Esophagus muscularis mucosa (tissue), 4 donors: ENCODE measurements around the gene SCN8A. TPM values are rescaled to one million over a fixed set of nuclear protein-coding genes. Genes with fewer than 3 reads are reported as not detected.

Source experiments
- DNase-seq: peaks from one replicate; pipeline ENCODE4 v3.0.0-alpha.2; 2017; ENCODE audit errors: extremely low spot score
- H3K27ac ChIP-seq, 4 donors: fragments of 200-600 bp; sonication (generic); replicated peaks in 1 of 4; 1 replicate in 3 of 4; 2 replicates in 1 of 4; pipeline ENCODE4 v1.5.1; 2016 to 2019; ENCODE audit warnings: mild to moderate bottlenecking in 1 of 4
- H3K27me3 ChIP-seq, 4 donors: fragments of 200-600 bp; sonication (generic); one replicate each; pipeline versions ENCODE4 v1.5.1 to v1.6.0; 2016 to 2019
- H3K36me3 ChIP-seq, 4 donors: fragments of 200-600 bp; sonication (generic); one replicate each; pipeline ENCODE4 v1.5.1; 2016 to 2019
- H3K4me1 ChIP-seq, 4 donors: fragments of 200-600 bp; sonication (generic); one replicate each; pipeline ENCODE4 v1.5.1; 2016 to 2019
- H3K4me3 ChIP-seq, 4 donors: fragments of 200-600 bp; sonication (generic); 1 replicate in 2 of 4; 2 replicates in 2 of 4; pipeline ENCODE4 v1.5.1; 2016 to 2019; ENCODE audit warnings: mild to moderate bottlenecking in 4 of 4, moderate library complexity in 1 of 4
- H3K9me3 ChIP-seq, 4 donors: fragments of 200-600 bp; sonication (generic); 1 replicate in 3 of 4; 2 replicates in 1 of 4; pipeline ENCODE4 v1.5.1; 2016 to 2019
- EP300 ChIP-seq: sonication (generic); formaldehyde crosslinking; IDR thresholded peaks from one replicate; pipeline ENCODE4 v1.6.1; 2017; ENCODE audit warnings: antibody characterized with exemption
- POLR2A ChIP-seq: fragments of 450-650 bp; IDR thresholded peaks from one replicate; pipeline ENCODE4 v1.6.1; 2017; ENCODE audit warnings: antibody characterized with exemption, moderate library complexity, mild to moderate bottlenecking, low read depth
- POLR2AphosphoS5 ChIP-seq, 2 donors: sonication (generic); formaldehyde crosslinking; IDR thresholded peaks; one replicate each; pipeline ENCODE4 v1.6.1; 2017; ENCODE audit warnings: antibody characterized with exemption in 2 of 2
- WGBS: methylation state at CpG from one replicate; pipeline ENCODE4 v1.1.5; 2018; 5-methylcytosine and 5-hydroxymethylcytosine counted together
- intact Hi-C: fragments of 100-400 bp; cut with DNase I; formaldehyde crosslinking; loops from one replicate; pipeline ENCODE4 v1.15.1; 2023
- total RNA-seq, 4 donors: library from RNA; depleted of rRNA; stranded (reverse); fragments of >200 nt; gene quantifications; one replicate each; pipeline versions ENCODE4 v1.1.0 to v1.2.1, GENCODE V29; 2016
- TF ChIP-seq, protein P1 (sequence below), 3 experiments: fragments of 200-600 bp in 2 of 3; fragments of 450-650 bp in 1 of 3; sonication (generic) in 2 of 3; IDR thresholded peaks; one replicate each; pipeline ENCODE4 v1.5.1; 2017 to 2019; ENCODE audit warnings: antibody characterized with exemption in 3 of 3, mild to moderate bottlenecking in 2 of 3, moderate library complexity in 1 of 3

Gene SCN8A
- total RNA-seq, 4 donors from 2014 or later: 0.26 to 0.42 (median 0.31) TPM

GRCh38 chr12:51630256-51630880, 39.3 kb downstream of the SCN8A start:
- TF ChIP-seq POLR2A (no peak), EP300 (no peak)
- Histone ChIP-seq H3K4me3 (no peak overlapping the region), H3K9me3 (no peaks in the 10 kb centered on the region), H3K36me3 (no peaks in the 10 kb centered on the region), H3K4me1 (no peaks in the 10 kb centered on the region), H3K27me3 (no peaks in the 10 kb centered on the region), H3K27ac (no peak overlapping the region)
- 94% methylated on average over 7 of the region's 7 CpGs for WGBS
- intact Hi-C loops: no loop called here
- DNase-seq: no peak

- intact Hi-C loops: no loop called here
- no peaks in the 10 kb centered on the region for H3K36me3 ChIP-seq
- WGBS: 82% methylated on average over 3 of the region's 3 CpGs
- no peaks in the 10 kb centered on the region for H3K9me3 ChIP-seq
- H3K27ac ChIP-seq: no peak overlapping the region
- H3K4me1 ChIP-seq: no peaks in the 10 kb centered on the region
- no peaks in the 10 kb centered on the region for H3K27me3 ChIP-seq
- TF ChIP-seq POLR2A: no peak
- TF ChIP-seq EP300: no peak
- TF ChIP-seq POLR2AphosphoS5 (IDR thresholded peaks at IDR 0.05): no peak
- TF ChIP-seq, protein P1, sequence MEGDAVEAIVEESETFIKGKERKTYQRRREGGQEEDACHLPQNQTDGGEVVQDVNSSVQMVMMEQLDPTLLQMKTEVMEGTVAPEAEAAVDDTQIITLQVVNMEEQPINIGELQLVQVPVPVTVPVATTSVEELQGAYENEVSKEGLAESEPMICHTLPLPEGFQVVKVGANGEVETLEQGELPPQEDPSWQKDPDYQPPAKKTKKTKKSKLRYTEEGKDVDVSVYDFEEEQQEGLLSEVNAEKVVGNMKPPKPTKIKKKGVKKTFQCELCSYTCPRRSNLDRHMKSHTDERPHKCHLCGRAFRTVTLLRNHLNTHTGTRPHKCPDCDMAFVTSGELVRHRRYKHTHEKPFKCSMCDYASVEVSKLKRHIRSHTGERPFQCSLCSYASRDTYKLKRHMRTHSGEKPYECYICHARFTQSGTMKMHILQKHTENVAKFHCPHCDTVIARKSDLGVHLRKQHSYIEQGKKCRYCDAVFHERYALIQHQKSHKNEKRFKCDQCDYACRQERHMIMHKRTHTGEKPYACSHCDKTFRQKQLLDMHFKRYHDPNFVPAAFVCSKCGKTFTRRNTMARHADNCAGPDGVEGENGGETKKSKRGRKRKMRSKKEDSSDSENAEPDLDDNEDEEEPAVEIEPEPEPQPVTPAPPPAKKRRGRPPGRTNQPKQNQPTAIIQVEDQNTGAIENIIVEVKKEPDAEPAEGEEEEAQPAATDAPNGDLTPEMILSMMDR (IDR thresholded peaks at IDR 0.05): no peak
- H3K4me3 ChIP-seq: no peak overlapping the region
- no peak for DNase-seq
Measured at GRCh38 chr12:51630986-51631385, 40.0 kb downstream of the SCN8A start.

- TF ChIP-seq, protein P1 (IDR thresholded peaks at IDR 0.05): no peak
- TF ChIP-seq POLR2AphosphoS5 (IDR thresholded peaks at IDR 0.05) (no peak), POLR2A (no peak), EP300 (no peak)
- no peaks in the 10 kb centered on the region for H3K36me3 ChIP-seq
- WGBS: 100% methylated on average over 1 of the region's 1 CpG
- H3K27ac ChIP-seq: no peak overlapping the region
- no peak overlapping the region for H3K4me3 ChIP-seq
- no peak for DNase-seq
- no peaks in the 10 kb centered on the region for H3K4me1 ChIP-seq
- no peaks in the 10 kb centered on the region for H3K9me3 ChIP-seq
- H3K27me3 ChIP-seq: no peaks in the 10 kb centered on the region
- intact Hi-C loops: no loop called here
Measured at GRCh38 chr12:51631591-51631990, 40.6 kb downstream of the SCN8A start.

- 65% methylated on average over 2 of the region's 2 CpGs for WGBS
- intact Hi-C loops: no loop called here
Measured at GRCh38 chr12:51632623-51633022, 41.6 kb downstream of the SCN8A start.

DNA sequence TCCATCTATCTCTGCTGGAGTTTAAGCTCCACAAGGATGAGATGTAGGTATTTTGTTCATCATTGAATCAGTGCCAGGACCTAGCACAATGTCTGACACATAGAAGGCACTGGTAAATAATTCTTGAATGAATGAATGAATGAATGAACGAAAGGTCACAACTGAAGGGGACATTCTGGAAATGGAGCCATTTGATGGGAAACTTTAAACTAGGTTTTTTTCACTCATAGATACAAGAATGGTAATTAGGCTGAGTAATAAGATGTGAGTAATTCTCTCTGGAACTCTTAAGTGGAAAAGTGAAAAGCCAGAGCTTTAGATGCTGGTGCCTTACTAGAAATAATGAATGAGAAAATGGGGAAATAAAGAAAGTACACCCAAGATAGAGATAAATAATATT, 44.3 kb downstream of the SCN8A start:
- no peak for TF ChIP-seq EP300
- no peak for TF ChIP-seq POLR2AphosphoS5 (IDR thresholded peaks at IDR 0.05)
- TF ChIP-seq, protein P1 (IDR thresholded peaks at IDR 0.05): no peak
- no peak for TF ChIP-seq POLR2A
- no peak for DNase-seq
- no peak overlapping the region for H3K27ac ChIP-seq
- H3K4me1 ChIP-seq: no peaks in the 10 kb centered on the region
- H3K4me3 ChIP-seq: no peak overlapping the region
- H3K9me3 ChIP-seq: peaks cover 0 to 18% (median 12%) of the 10 kb centered on the region in 4 donors
- 92% methylated on average over 1 of the region's 1 CpG for WGBS
- H3K27me3 ChIP-seq: no peaks in the 10 kb centered on the region
- intact Hi-C loops: no loop called here
- H3K36me3 ChIP-seq: no peaks in the 10 kb centered on the region

More at GRCh38 chr12:51632623-51633022, 41.6 kb downstream of the SCN8A start:
- Histone ChIP-seq H3K9me3 (peaks cover 0 to 6% (median 3%) of the 10 kb centered on the region in 4 donors), H3K4me1 (no peaks in the 10 kb centered on the region), H3K36me3 (no peaks in the 10 kb centered on the region), H3K4me3 (no peak overlapping the region), H3K27ac (no peak overlapping the region), H3K27me3 (no peaks in the 10 kb centered on the region)
- TF ChIP-seq, protein P1 (IDR thresholded peaks at IDR 0.05): no peak
- TF ChIP-seq EP300: no peak
- TF ChIP-seq POLR2AphosphoS5 (IDR thresholded peaks at IDR 0.05): no peak
- TF ChIP-seq POLR2A: no peak
- DNase-seq: no peak
